PC-3 (cell line): Measurements from ENCODE around the gene C3orf85.

Source experiments
- EZH2 ChIP-seq: fragments of 300-600 bp; sonication (generic); IDR thresholded peaks from one replicate; pipeline ENCODE4 v1.6.1; 2017; ENCODE audit warnings: antibody characterized with exemption, mild to moderate bottlenecking, low read length; ENCODE audit not compliant: unreplicated experiment
- EZH2phosphoT487 ChIP-seq: fragments of 300-600 bp; sonication (generic); IDR thresholded peaks from 2 replicates; pipeline ENCODE4 v1.6.1; 2018; ENCODE audit warnings: mild to moderate bottlenecking, antibody characterized with exemption, low read length, borderline replicate concordance
- TF ChIP-seq, protein P1 (sequence below): fragments of 300-600 bp; sonication (generic); conservative IDR thresholded peaks from 2 replicates; pipeline ENCODE4 v1.5.1; 2017; ENCODE audit warnings: antibody characterized with exemption, low read depth, mild to moderate bottlenecking, low read length

DNA sequence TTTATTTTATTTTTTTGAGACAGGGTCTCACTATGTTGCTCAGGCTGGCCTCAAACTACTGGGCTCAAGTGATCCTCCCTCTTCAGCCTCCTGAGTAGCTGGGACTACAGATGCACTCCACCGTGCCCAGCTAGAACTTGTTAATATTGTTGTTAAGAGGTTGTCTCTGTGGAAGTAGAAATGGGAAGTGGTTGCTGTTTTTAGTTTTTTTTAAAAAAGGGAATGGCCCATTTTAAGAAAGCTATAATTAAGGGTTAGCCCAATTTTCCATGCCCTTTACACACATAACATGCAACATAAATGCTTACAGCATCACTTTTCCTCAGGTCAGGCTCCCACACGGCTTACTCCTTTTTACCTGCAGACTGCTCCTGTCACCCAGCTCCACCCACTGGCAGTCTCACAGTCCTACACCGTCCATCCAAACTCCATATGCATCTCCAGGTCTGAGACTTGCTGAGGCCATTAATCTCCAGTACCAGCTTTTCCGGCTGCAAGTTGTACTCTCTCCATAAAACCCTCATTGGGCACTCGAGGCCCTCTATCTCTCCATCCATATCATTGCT lies 38.4 kb upstream of the C3orf85 start:
- TF ChIP-seq, protein P1, sequence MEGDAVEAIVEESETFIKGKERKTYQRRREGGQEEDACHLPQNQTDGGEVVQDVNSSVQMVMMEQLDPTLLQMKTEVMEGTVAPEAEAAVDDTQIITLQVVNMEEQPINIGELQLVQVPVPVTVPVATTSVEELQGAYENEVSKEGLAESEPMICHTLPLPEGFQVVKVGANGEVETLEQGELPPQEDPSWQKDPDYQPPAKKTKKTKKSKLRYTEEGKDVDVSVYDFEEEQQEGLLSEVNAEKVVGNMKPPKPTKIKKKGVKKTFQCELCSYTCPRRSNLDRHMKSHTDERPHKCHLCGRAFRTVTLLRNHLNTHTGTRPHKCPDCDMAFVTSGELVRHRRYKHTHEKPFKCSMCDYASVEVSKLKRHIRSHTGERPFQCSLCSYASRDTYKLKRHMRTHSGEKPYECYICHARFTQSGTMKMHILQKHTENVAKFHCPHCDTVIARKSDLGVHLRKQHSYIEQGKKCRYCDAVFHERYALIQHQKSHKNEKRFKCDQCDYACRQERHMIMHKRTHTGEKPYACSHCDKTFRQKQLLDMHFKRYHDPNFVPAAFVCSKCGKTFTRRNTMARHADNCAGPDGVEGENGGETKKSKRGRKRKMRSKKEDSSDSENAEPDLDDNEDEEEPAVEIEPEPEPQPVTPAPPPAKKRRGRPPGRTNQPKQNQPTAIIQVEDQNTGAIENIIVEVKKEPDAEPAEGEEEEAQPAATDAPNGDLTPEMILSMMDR, result peak; percentile 60
- no peak for TF ChIP-seq EZH2phosphoT487
- TF ChIP-seq EZH2, result no peak
